Measurements from ENCODE around the gene CD200.

The CD200 gene

DNA sequence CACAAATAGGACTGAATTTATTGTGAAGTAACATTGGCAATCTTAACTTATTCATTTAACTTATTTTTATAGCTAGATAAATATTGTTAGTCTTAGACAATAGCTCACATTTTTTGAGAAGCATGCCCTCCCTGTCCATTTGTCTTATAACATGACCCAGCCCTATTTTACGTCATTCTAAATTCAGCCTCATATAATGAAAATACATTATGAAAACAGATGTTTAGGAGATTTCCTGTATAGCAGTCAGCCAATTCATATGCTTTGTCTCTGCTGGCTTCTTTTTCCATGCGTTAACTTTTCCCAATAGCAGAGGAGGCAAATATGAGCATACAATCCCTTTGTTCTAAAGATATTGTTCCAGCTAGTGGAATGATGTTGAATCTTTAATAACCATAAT lies 29.3 kb downstream of the CD200 start:
- no peaks in the 10 kb centered on the region for H3K9me3 ChIP-seq (ENCODE audit: control insufficient read depth, low read length)
- no peaks in the 10 kb centered on the region for H3K27me3 ChIP-seq (ENCODE audit: control insufficient read depth, insufficient read depth, low read length)
- no peaks in the 10 kb centered on the region for H3K79me2 ChIP-seq
- H3K4me2 ChIP-seq (ENCODE audit: low read length), result no peak overlapping the region
- no peaks in the 10 kb centered on the region for H3K4me1 ChIP-seq
- H3K36me3 ChIP-seq (ENCODE audit: control insufficient read depth, insufficient read depth, low read length), result no peaks in the 10 kb centered on the region
- no peak overlapping the region for H3K9ac ChIP-seq
- no peak overlapping the region for H2AFZ ChIP-seq
- TF ChIP-seq, protein P1, sequence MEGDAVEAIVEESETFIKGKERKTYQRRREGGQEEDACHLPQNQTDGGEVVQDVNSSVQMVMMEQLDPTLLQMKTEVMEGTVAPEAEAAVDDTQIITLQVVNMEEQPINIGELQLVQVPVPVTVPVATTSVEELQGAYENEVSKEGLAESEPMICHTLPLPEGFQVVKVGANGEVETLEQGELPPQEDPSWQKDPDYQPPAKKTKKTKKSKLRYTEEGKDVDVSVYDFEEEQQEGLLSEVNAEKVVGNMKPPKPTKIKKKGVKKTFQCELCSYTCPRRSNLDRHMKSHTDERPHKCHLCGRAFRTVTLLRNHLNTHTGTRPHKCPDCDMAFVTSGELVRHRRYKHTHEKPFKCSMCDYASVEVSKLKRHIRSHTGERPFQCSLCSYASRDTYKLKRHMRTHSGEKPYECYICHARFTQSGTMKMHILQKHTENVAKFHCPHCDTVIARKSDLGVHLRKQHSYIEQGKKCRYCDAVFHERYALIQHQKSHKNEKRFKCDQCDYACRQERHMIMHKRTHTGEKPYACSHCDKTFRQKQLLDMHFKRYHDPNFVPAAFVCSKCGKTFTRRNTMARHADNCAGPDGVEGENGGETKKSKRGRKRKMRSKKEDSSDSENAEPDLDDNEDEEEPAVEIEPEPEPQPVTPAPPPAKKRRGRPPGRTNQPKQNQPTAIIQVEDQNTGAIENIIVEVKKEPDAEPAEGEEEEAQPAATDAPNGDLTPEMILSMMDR (IDR thresholded peaks at IDR 0.05), result no peak
- no peak overlapping the region for H3K4me3 ChIP-seq (ENCODE audit: low read depth, low read length)
- no peak overlapping the region for H3K27ac ChIP-seq

GRCh38 chr3:112364291-112364690 lies 31.3 kb downstream of the CD200 start:
- H3K27me3 ChIP-seq (ENCODE audit: control insufficient read depth, insufficient read depth, low read length), result no peaks in the 10 kb centered on the region
- H3K4me2 ChIP-seq (ENCODE audit: low read length), result no peak overlapping the region
- TF ChIP-seq, protein P1 (IDR thresholded peaks at IDR 0.05), result no peak
- H3K4me1 ChIP-seq, result no peaks in the 10 kb centered on the region
- H3K79me2 ChIP-seq, result no peaks in the 10 kb centered on the region
- H2AFZ ChIP-seq, result no peak overlapping the region
- H3K9ac ChIP-seq, result no peak overlapping the region
- H3K9me3 ChIP-seq (ENCODE audit: control insufficient read depth, low read length), result no peaks in the 10 kb centered on the region
- no peak overlapping the region for H3K4me3 ChIP-seq (ENCODE audit: low read depth, low read length)
- H3K36me3 ChIP-seq (ENCODE audit: control insufficient read depth, insufficient read depth, low read length), result no peaks in the 10 kb centered on the region
- H3K27ac ChIP-seq, result no peak overlapping the region

- no peak overlapping the region for H3K4me2 ChIP-seq (ENCODE audit: low read length)
- H3K36me3 ChIP-seq (ENCODE audit: control insufficient read depth, insufficient read depth, low read length), result no peaks in the 10 kb centered on the region
- no peaks in the 10 kb centered on the region for H3K9me3 ChIP-seq (ENCODE audit: control insufficient read depth, low read length)
- H3K27ac ChIP-seq, result no peak overlapping the region
- H3K4me3 ChIP-seq (ENCODE audit: low read depth, low read length), result no peak overlapping the region
- no peak overlapping the region for H3K9ac ChIP-seq
- H3K4me1 ChIP-seq, result no peaks in the 10 kb centered on the region
- TF ChIP-seq, protein P1 (IDR thresholded peaks at IDR 0.05), result no peak
- no peak overlapping the region for H2AFZ ChIP-seq
- no peaks in the 10 kb centered on the region for H3K79me2 ChIP-seq
- no peaks in the 10 kb centered on the region for H3K27me3 ChIP-seq (ENCODE audit: control insufficient read depth, insufficient read depth, low read length)
Measured at GRCh38 chr3:112365035-112365434, 32.1 kb downstream of the CD200 start.

- Histone ChIP-seq H3K27me3 (ENCODE audit: control insufficient read depth, insufficient read depth, low read length) (no peaks in the 10 kb centered on the region), H3K4me1 (no peaks in the 10 kb centered on the region), H2AFZ (no peak overlapping the region), H3K9me3 (ENCODE audit: control insufficient read depth, low read length) (no peaks in the 10 kb centered on the region), H3K27ac (no peak overlapping the region), H3K79me2 (no peaks in the 10 kb centered on the region), H3K36me3 (ENCODE audit: control insufficient read depth, insufficient read depth, low read length) (no peaks in the 10 kb centered on the region), H3K4me3 (ENCODE audit: low read depth, low read length) (no peak overlapping the region), H3K9ac (no peak overlapping the region), H3K4me2 (ENCODE audit: low read length) (no peak overlapping the region)
- TF ChIP-seq, protein P1 (IDR thresholded peaks at IDR 0.05), result no peak
Measured at GRCh38 chr3:112365636-112366035, 32.7 kb downstream of the CD200 start.

GRCh38 chr3:112366522-112366921 lies 33.6 kb downstream of the CD200 start:
- Histone ChIP-seq H3K79me2 (no peaks in the 10 kb centered on the region), H3K9ac (no peak overlapping the region), H3K27me3 (ENCODE audit: control insufficient read depth, insufficient read depth, low read length) (no peaks in the 10 kb centered on the region), H3K4me3 (ENCODE audit: low read depth, low read length) (no peak overlapping the region), H3K27ac (no peak overlapping the region), H3K4me2 (ENCODE audit: low read length) (no peak overlapping the region), H3K9me3 (ENCODE audit: control insufficient read depth, low read length) (no peaks in the 10 kb centered on the region), H3K36me3 (ENCODE audit: control insufficient read depth, insufficient read depth, low read length) (no peaks in the 10 kb centered on the region), H3K4me1 (no peaks in the 10 kb centered on the region), H2AFZ (no peak overlapping the region)
- TF ChIP-seq, protein P1 (IDR thresholded peaks at IDR 0.05), result no peak
